HepG2 (cell line): ENCODE data around the gene RRP12. TPM values are rescaled to one million over a fixed set of nuclear protein-coding genes. Genes with fewer than 3 reads are reported as not detected.

Experiments
- ATAC-seq: fragments of 200-7000 bp; cut with Tn5 transposase; 3 replicates; pipeline ENCODE4 v1.9.1; 2020; ENCODE audit warnings: mild to moderate bottlenecking, moderate library complexity
- BruUV-seq: library from RNA; stranded (reverse); fragments of 400-500 nt; replicated peaks from 2 replicates; lab custom pipeline; 2021; lab: Mats Ljungman, UMichigan
- CTCF ChIA-PET: fragments of 300-600 bp; formaldehyde crosslinking; extraction: SDS; loops from one replicate; lab custom pipeline; 2021; ENCODE audit warnings: low total read pairs, inconsistent platforms, low intra/inter-chr PET ratio; lab: Yijun Ruan, JAX
- POLR2A ChIA-PET: fragments of 350-600 bp; sonication (Branson Sonifier 250); formaldehyde crosslinking; loops from one replicate; lab custom pipeline; 2020; ENCODE audit warnings: antibody characterized with exemption, inconsistent platforms; lab: Yijun Ruan, JAX
- DNase-seq: peaks from one replicate; pipeline ENCODE4 v3.0.0-alpha.2; 2015; ENCODE audit warnings: low spot score
- FAIRE-seq: peaks from 3 replicates; lab custom pipeline; 2011; peaks lifted over from hg19 to GRCh38; lab: Jason Lieb, UNC
- H2AFZ ChIP-seq: one replicate; pipeline ENCODE4 v1.6.1; 2011; ENCODE audit warnings: low read length, inconsistent platforms
- H3K27ac ChIP-seq: fragments of 300-600 bp; 3 replicates; pipeline ENCODE4 v1.8.0; 2011; ENCODE audit warnings: mixed run types, mild to moderate bottlenecking, mixed read lengths, low read length, inconsistent platforms; ENCODE audit not compliant: insufficient read depth; ENCODE audit errors: extremely low read length
- H3K27me3 ChIP-seq, 2 experiments: fragments of 200-600 bp in 1 of 2; 2 replicates in 1 of 2; 3 replicates in 1 of 2; pipeline versions ENCODE4 v1.6.0 to v1.8.0; 2011; ENCODE audit warnings: low read length in 2 of 2, mild to moderate bottlenecking in 2 of 2, moderate library complexity in 2 of 2, inconsistent platforms in 1 of 2; ENCODE audit not compliant: insufficient read depth in 2 of 2, control insufficient read depth in 1 of 2
- H3K36me3 ChIP-seq, 2 experiments: fragments of 200-600 bp in 1 of 2; replicated peaks in 1 of 2; 2 replicates in 1 of 2; 3 replicates in 1 of 2; pipeline versions ENCODE4 v1.5.1 to v1.8.0; 2011; ENCODE audit warnings: low read length in 2 of 2, inconsistent platforms in 1 of 2; ENCODE audit not compliant: insufficient read depth in 2 of 2, control insufficient read depth in 1 of 2
- H3K4me1 ChIP-seq: 2 replicates; pipeline ENCODE4 v1.5.1; 2012; ENCODE audit warnings: low read length, inconsistent platforms; ENCODE audit not compliant: insufficient read depth
- H3K4me2 ChIP-seq: 2 replicates; pipeline ENCODE4 v1.6.0; 2011; ENCODE audit warnings: low read depth, low read length, inconsistent platforms
- H3K4me3 ChIP-seq, 3 experiments: fragments of 200-600 bp in 1 of 3; sonication (generic), shearing (Covaris generic) in 1 of 3; replicated peaks in 1 of 3; 2 replicates each; pipeline ENCODE4 v1.5.1; 2011 to 2016; ENCODE audit warnings: low read length in 3 of 3, inconsistent platforms in 2 of 3, low read depth in 2 of 3, mild to moderate bottlenecking in 2 of 3, control low read depth in 1 of 3, mixed read lengths in 1 of 3; ENCODE audit not compliant: insufficient read depth in 1 of 3
- H3K79me2 ChIP-seq: one replicate; pipeline ENCODE4 v1.6.1; 2011; ENCODE audit warnings: low read length, inconsistent platforms; ENCODE audit not compliant: insufficient read depth
- H3K9ac ChIP-seq: 2 replicates; pipeline ENCODE4 v1.6.0; 2011; ENCODE audit warnings: mild to moderate bottlenecking, low read depth, low read length, inconsistent platforms; ENCODE audit not compliant: insufficient read depth
- H3K9me3 ChIP-seq: 2 replicates; pipeline ENCODE4 v1.5.1; 2012; ENCODE audit warnings: mild to moderate bottlenecking, low read length
- H4K20me1 ChIP-seq: 2 replicates; pipeline ENCODE4 v1.6.0; 2011; ENCODE audit warnings: inconsistent platforms, mild to moderate bottlenecking, low read length, moderate library complexity; ENCODE audit not compliant: insufficient read depth
- ARHGAP35 ChIP-seq: sonication (generic); formaldehyde crosslinking; IDR thresholded peaks from 2 replicates; pipeline ENCODE4 v1.9.0; 2022; ENCODE audit warnings: mild to moderate bottlenecking, inconsistent platforms, moderate library complexity, missing genetic modification reagents, borderline replicate concordance
- DR1 ChIP-seq: sonication (generic); formaldehyde crosslinking; IDR thresholded peaks from 2 replicates; pipeline ENCODE4 v1.8.0; 2021; ENCODE audit warnings: mild to moderate bottlenecking, missing genetic modification reagents, inconsistent platforms
- ELF1 ChIP-seq: sonication (generic); formaldehyde crosslinking; IDR thresholded peaks from 2 replicates; pipeline ENCODE4 v1.4.0; 2020; ENCODE audit warnings: missing genetic modification reagents
- GABPA ChIP-seq, 2 experiments: IDR thresholded peaks; 2 replicates each; pipeline ENCODE4 v1.6.1; 2011 to 2016; ENCODE audit warnings: low read depth in 2 of 2, low read length in 1 of 2, missing biosample characterization in 1 of 2, missing genetic modification characterization in 1 of 2
- KIAA2018 ChIP-seq: sonication (generic); formaldehyde crosslinking; IDR thresholded peaks from 2 replicates; pipeline ENCODE4 v1.5.0; 2020; ENCODE audit warnings: mild to moderate bottlenecking, missing genetic modification reagents, borderline replicate concordance
- POLR2AphosphoS5 ChIP-seq: IDR thresholded peaks from 2 replicates; pipeline ENCODE4 v1.6.1; 2012; ENCODE audit warnings: low read depth, low read length
- SIN3A ChIP-seq: IDR thresholded peaks from 2 replicates; pipeline ENCODE4 v1.6.1; 2011; ENCODE audit warnings: low read depth, mild to moderate bottlenecking, control low read depth, low read length, borderline replicate concordance
- WGBS: methylation state at CpG from one replicate; pipeline ENCODE4 v1.1.6; 2017; ENCODE audit warnings: low lambda C conversion rate; 5-methylcytosine and 5-hydroxymethylcytosine counted together
- in situ Hi-C: cut with HindIII; loops from 2 replicates; pipeline ENCODE4 v1.10.0; 2017; ENCODE audit warnings: low pct_unique_long_range_greater_than_20kb; ENCODE audit not compliant: extremely low pct_ligation_motif_present
- intact Hi-C: fragments of 100-400 bp; cut with micrococcal nuclease; formaldehyde crosslinking; loops from one replicate; pipeline ENCODE4 v1.10.0; 2022; ENCODE audit not compliant: unreplicated experiment
- polyA plus RNA-seq, 8 experiments: library from polyadenylated mRNA; depleted of rRNA in 3 of 8; stranded (reverse) in 7 of 8; unstranded in 1 of 8; fragments of >200 nt; fragmentation: Illumina TruSeq in 4 of 8; extraction: Trizol in 4 of 8; gene quantifications; 2 replicates each; pipeline versions ENCODE4 v1.2.1 to v1.2.3, GENCODE V29; 2011 to 2016; ENCODE audit warnings: low read depth in 4 of 8, missing spikeins in 1 of 8, mixed read lengths in 1 of 8; ENCODE audit not compliant: insufficient read depth in 1 of 8
- total RNA-seq, 5 experiments: library from RNA; depleted of rRNA; stranded (reverse); fragments of >200 nt; fragmentation: Illumina TruSeq; extraction: Trizol; gene quantifications; 2 replicates each; pipeline ENCODE4 v1.2.3, GENCODE V29; 2016; ENCODE audit warnings: low read depth in 1 of 5

The RRP12 gene
- total and polyA plus RNA-seq, 2 of the 13 experiments (the other 11 are each of a cell fraction or from before 2014, with no cell fraction given), result 13.2 to 39.4 TPM

GRCh38 chr10:97428572-97428981 lies 27.4 kb upstream of the RRP12 start:
- CTCF ChIA-PET, result no interaction called here
- H2AFZ ChIP-seq, result no peak overlapping the region
- no peaks in the 10 kb centered on the region; a peak in 1 of 5 replicates for H3K27me3 ChIP-seq
- peak overlapping the region; percentile 89 for H3K27ac ChIP-seq
- BruUV-seq, result no TSS peak
- H3K79me2 ChIP-seq, result peaks cover 40% of the 10 kb centered on the region
- H3K36me3 ChIP-seq, result peaks cover 3 to 34% of the 10 kb centered on the region in 2 experiments
- H3K4me1 ChIP-seq, result peaks cover 42% of the 10 kb centered on the region
- TF ChIP-seq POLR2AphosphoS5, result peak; percentile 35; the same call in 1 of the 2 replicates
- TF ChIP-seq SIN3A, result 0 out of 2 replicates have a peak, but pooled peaks have one; percentile 6
- no peak for TF ChIP-seq GABPA (IDR thresholded peaks at IDR 0.05; ENCODE audit: low read depth, low read length)
- TF ChIP-seq GABPA (CRISPR knock-in tag; IDR thresholded peaks at IDR 0.05; ENCODE audit: low read depth), result 0 out of 2 replicates have a peak, but pooled peaks have one; percentile 20
- TF ChIP-seq ARHGAP35, result no peak
- no peak for TF ChIP-seq DR1 (CRISPR knock-in tag)
- TF ChIP-seq ELF1 (CRISPR knock-in tag), result peak; percentile 42; the same call in 1 of the 2 replicates
- no peak for TF ChIP-seq KIAA2018 (CRISPR knock-in tag)
- H4K20me1 ChIP-seq, result peaks cover 33% of the 10 kb centered on the region
- ATAC-seq (no peak), DNase-seq (no peak), FAIRE-seq (no peak)
- 49% methylated on average over 4 of the region's 4 CpGs for WGBS
- in situ Hi-C loops (no loop called here), intact Hi-C loops (loop anchor here (2.0 kb wide), 1 partner anchor 16 kb away; no protein-coding TSS in a partner anchor)
- no peaks in the 10 kb centered on the region for H3K9me3 ChIP-seq
- POLR2A ChIA-PET, result interaction anchor here (1.0 to 2.3 kb wide), 5 partner anchors 10 to 27 kb away, joined by 3 to 7 read pairs (median 4); partner anchors contain the start of gene RRP12
- peak overlapping the region; percentile 93 for H3K9ac ChIP-seq
- peak overlapping the region; percentile 83 to 98 (median 96) for H3K4me3 ChIP-seq
- peak overlapping the region; percentile 91 for H3K4me2 ChIP-seq
